NT2/D1 (cell line): Measurements from ENCODE around the gene SPIC.

ENCODE experiments used
- SUZ12 ChIP-seq: IDR thresholded peaks from 2 replicates; pipeline ENCODE4 v1.6.1; 2011; ENCODE audit not compliant: insufficient read length, insufficient read depth; ENCODE audit errors: extremely low read depth
- YY1 ChIP-seq: IDR thresholded peaks from 2 replicates; pipeline ENCODE4 v1.6.1; 2011; ENCODE audit not compliant: insufficient read length, insufficient read depth
- ZNF274 ChIP-seq: IDR thresholded peaks from 2 replicates; pipeline ENCODE4 v1.6.1; 2011; ENCODE audit warnings: mild to moderate bottlenecking, low read depth, low read length

GRCh38 chr12:101436136-101436535 is 39.0 kb upstream of the SPIC start:
- no peak for TF ChIP-seq ZNF274
- no peak for TF ChIP-seq SUZ12
- TF ChIP-seq YY1 = no peak
